ENCODE results near the gene FANCE.

Gene FANCE

DNA sequence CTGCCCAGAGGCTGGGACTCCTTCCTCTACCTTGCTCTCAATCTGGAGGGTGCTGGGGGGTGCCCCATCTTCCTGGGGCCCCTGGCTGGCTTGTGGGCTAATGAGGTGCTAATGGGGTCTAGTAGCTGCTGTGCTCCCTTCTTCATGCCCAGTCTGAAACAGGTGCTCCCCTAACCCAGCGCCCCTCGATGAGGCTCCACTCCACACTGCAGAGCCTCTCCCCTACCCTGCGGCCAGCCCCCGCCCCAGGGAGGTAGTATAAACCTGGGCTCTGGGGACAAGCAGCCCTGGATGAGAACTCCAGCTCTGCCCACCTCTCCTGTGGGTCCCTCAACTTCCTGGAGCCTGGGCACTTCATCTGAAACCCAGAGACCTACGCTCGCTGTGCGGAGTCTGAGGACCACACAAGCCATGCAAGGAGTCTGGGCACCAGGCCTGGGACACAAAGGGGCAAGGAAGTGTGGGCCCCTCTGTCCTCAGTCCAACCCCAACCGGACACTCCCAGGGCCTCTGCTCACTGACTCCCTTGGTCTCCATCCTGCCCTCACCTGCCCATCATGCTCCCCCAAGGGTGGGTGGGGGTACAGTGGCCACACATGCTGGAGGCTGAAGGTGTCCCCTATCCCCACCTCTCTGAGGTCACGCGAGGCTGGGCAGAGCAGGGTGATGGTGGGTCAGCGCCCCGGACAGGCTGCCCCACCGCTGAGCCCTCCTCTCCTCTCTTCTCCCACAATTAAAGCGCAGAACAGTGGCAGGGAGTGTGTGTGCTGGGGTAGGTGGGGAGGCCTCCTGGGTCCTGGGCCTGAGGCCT, 22.2 kb downstream of the FANCE start:
- no peak overlapping the region for H3K27ac ChIP-seq (ENCODE audit: low read depth, low read length)
- no peak overlapping the region for H3K9ac ChIP-seq (ENCODE audit: low read depth in 1 of 2, low read length in 2 of 2)
- H3K4me3 ChIP-seq (ENCODE audit: low read depth in 1 of 2, low read length in 2 of 2): no peak overlapping the region
- H3K9me3 ChIP-seq (ENCODE audit: control insufficient read depth in 1 of 2, low read length in 2 of 2): no peaks in the 10 kb centered on the region
- peaks cover 14 to 65% of the 10 kb centered on the region in 2 donors for H3K36me3 ChIP-seq (ENCODE audit: control insufficient read depth in 1 of 2, insufficient read depth in 2 of 2, low read length in 2 of 2)
- peaks cover 18% of the 10 kb centered on the region in 2 donors for H3K4me1 ChIP-seq (ENCODE audit: control insufficient read depth in 1 of 2, insufficient read depth in 2 of 2, low read length in 2 of 2)
- H3K27me3 ChIP-seq (ENCODE audit: control insufficient read depth in 1 of 2, insufficient read depth in 2 of 2, low read length in 2 of 2): no peaks in the 10 kb centered on the region

DNA sequence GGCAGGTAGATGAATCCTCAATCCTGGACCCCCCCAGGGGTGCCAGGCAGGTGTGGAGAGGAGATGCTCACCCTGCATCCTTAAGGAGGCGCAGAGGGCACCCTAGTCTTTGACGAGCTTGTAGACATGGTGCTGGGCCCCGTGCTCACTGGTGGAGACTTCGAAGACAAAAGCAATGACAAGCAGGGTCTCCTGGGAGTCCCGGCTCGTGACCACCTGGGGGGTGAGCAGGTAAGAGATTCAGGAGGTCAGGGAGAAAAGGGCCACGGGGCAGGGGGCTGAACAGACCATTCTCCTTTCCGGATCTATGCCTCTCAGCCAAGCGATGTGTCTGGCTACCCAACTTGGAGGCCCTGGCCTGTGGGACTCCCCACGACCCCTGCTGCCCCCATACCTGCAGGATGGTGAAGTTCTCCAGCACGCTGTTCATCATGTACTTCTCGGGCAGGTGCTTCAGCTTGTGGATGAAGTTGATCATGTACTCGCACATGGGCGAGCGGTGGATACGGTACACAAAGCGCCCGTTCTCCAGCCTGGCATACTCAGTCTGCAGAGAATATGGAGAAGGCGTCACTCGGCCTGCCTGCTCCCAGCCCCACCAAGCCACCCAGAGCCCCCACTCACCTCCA, 22.9 kb downstream of the FANCE start:
- H3K9ac ChIP-seq (ENCODE audit: low read depth in 1 of 2, low read length in 2 of 2): no peak overlapping the region
- H3K9me3 ChIP-seq (ENCODE audit: control insufficient read depth in 1 of 2, low read length in 2 of 2): no peaks in the 10 kb centered on the region
- no peak overlapping the region for H3K27ac ChIP-seq (ENCODE audit: low read depth, low read length)
- peaks cover 12 to 68% of the 10 kb centered on the region in 2 donors for H3K36me3 ChIP-seq (ENCODE audit: control insufficient read depth in 1 of 2, insufficient read depth in 2 of 2, low read length in 2 of 2)
- H3K4me3 ChIP-seq (ENCODE audit: low read depth in 1 of 2, low read length in 2 of 2): no peak overlapping the region
- H3K4me1 ChIP-seq (ENCODE audit: control insufficient read depth in 1 of 2, insufficient read depth in 2 of 2, low read length in 2 of 2): peaks cover 12 to 13% of the 10 kb centered on the region in 2 donors
- no peaks in the 10 kb centered on the region for H3K27me3 ChIP-seq (ENCODE audit: control insufficient read depth in 1 of 2, insufficient read depth in 2 of 2, low read length in 2 of 2)

DNA sequence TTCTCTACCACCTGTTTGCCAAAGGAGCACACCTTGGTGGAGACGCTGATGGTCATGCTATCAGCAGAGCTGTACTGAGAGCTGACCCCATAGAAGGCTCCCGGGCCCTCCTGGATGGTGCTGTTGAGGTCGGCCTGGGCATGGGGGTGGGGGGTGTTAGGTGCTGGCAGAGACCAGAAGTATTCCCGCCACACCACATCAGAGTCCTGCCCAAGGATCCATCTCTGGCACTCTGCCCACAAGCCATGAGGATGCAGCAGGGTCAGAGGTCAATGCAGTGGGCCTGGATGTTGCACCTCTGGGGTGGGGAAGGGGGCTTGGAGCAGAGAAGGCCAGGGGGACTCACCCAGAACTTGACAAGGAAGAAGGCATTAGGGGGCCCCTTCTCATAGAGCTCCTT, 23.4 kb downstream of the FANCE start:
- Histone ChIP-seq H3K27me3 (ENCODE audit: control insufficient read depth in 1 of 2, insufficient read depth in 2 of 2, low read length in 2 of 2) (no peaks in the 10 kb centered on the region), H3K4me1 (ENCODE audit: control insufficient read depth in 1 of 2, insufficient read depth in 2 of 2, low read length in 2 of 2) (peaks cover 7 to 9% of the 10 kb centered on the region in 2 donors), H3K36me3 (ENCODE audit: control insufficient read depth in 1 of 2, insufficient read depth in 2 of 2, low read length in 2 of 2) (peaks cover 11 to 66% of the 10 kb centered on the region in 2 donors), H3K27ac (ENCODE audit: low read depth, low read length) (no peak overlapping the region), H3K9ac (ENCODE audit: low read depth in 1 of 2, low read length in 2 of 2) (no peak overlapping the region), H3K9me3 (ENCODE audit: control insufficient read depth in 1 of 2, low read length in 2 of 2) (no peaks in the 10 kb centered on the region), H3K4me3 (ENCODE audit: low read depth in 1 of 2, low read length in 2 of 2) (no peak overlapping the region)

DNA sequence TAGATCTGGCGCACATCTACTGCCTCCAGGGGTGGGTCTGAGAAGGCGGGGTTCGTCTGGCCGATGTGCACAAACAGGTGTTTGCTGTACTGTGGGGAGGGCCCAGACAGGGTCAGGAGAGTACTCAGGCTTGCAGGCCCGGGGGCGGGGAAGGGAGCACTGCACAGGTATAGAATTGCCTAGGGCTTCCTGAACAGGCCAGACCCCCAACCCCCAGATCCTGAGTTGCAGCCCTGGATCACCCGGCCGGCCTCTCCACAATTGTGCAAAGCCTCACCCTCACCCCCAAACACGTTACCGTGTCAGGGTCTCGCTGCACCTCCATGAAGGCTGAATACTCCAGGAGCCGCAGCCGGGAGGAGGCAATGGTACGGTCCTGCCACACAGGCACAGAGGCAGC, 23.9 kb downstream of the FANCE start:
- Histone ChIP-seq H3K27ac (ENCODE audit: low read depth, low read length) (no peak overlapping the region), H3K9me3 (ENCODE audit: control insufficient read depth in 1 of 2, low read length in 2 of 2) (no peaks in the 10 kb centered on the region), H3K4me1 (ENCODE audit: control insufficient read depth in 1 of 2, insufficient read depth in 2 of 2, low read length in 2 of 2) (peaks cover 3 to 5% of the 10 kb centered on the region in 2 donors), H3K27me3 (ENCODE audit: control insufficient read depth in 1 of 2, insufficient read depth in 2 of 2, low read length in 2 of 2) (no peaks in the 10 kb centered on the region), H3K36me3 (ENCODE audit: control insufficient read depth in 1 of 2, insufficient read depth in 2 of 2, low read length in 2 of 2) (peaks cover 10 to 66% of the 10 kb centered on the region in 2 donors), H3K4me3 (ENCODE audit: low read depth in 1 of 2, low read length in 2 of 2) (no peak overlapping the region), H3K9ac (ENCODE audit: low read depth in 1 of 2, low read length in 2 of 2) (no peak overlapping the region)

GRCh38 chr6:35477028-35477427, 24.9 kb downstream of the FANCE start:
- Histone ChIP-seq H3K4me1 (ENCODE audit: control insufficient read depth in 1 of 2, insufficient read depth in 2 of 2, low read length in 2 of 2) (no peaks in the 10 kb centered on the region), H3K9me3 (ENCODE audit: control insufficient read depth in 1 of 2, low read length in 2 of 2) (no peaks in the 10 kb centered on the region), H3K9ac (ENCODE audit: low read depth in 1 of 2, low read length in 2 of 2) (no peak overlapping the region), H3K27me3 (ENCODE audit: control insufficient read depth in 1 of 2, insufficient read depth in 2 of 2, low read length in 2 of 2) (no peaks in the 10 kb centered on the region), H3K36me3 (ENCODE audit: control insufficient read depth in 1 of 2, insufficient read depth in 2 of 2, low read length in 2 of 2) (peaks cover 7 to 60% of the 10 kb centered on the region in 2 donors), H3K4me3 (ENCODE audit: low read depth in 1 of 2, low read length in 2 of 2) (no peak overlapping the region), H3K27ac (ENCODE audit: low read depth, low read length) (no peak overlapping the region)

DNA sequence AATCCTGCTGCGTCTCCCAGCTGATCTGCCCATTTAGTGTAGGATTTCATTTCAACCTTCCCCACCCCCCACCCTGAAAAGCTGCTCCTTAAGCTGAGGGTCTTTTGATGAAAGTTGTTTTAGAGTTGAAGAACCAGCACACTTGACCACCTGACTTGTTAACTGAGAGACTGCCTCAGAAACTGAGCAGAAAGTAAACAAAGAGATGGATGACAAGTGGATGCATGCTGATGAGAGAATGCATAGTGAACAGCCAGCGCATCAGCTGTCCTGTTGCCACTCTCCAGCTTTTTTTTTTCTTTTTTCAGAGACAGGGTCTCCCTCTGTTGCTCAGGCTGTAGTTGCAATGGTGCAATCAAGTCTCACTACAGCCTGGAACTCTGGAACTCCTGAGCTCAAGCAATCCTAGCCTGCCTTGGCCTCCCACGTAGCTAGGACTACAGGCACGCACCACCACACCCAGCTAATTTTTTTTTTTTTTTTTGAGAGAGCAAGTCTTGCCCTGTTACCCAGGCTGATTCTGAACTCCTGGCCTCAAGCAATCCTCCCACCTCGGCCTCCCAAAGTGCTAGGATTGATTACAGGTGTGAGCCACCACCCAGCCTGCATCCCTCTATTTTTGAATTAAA, 25.5 kb downstream of the FANCE start:
- Histone ChIP-seq H3K36me3 (ENCODE audit: control insufficient read depth in 1 of 2, insufficient read depth in 2 of 2, low read length in 2 of 2) (peaks cover 7 to 58% of the 10 kb centered on the region in 2 donors), H3K9me3 (ENCODE audit: control insufficient read depth in 1 of 2, low read length in 2 of 2) (no peaks in the 10 kb centered on the region), H3K27ac (ENCODE audit: low read depth, low read length) (no peak overlapping the region), H3K4me3 (ENCODE audit: low read depth in 1 of 2, low read length in 2 of 2) (no peak overlapping the region), H3K27me3 (ENCODE audit: control insufficient read depth in 1 of 2, insufficient read depth in 2 of 2, low read length in 2 of 2) (no peaks in the 10 kb centered on the region), H3K4me1 (ENCODE audit: control insufficient read depth in 1 of 2, insufficient read depth in 2 of 2, low read length in 2 of 2) (no peaks in the 10 kb centered on the region), H3K9ac (ENCODE audit: low read depth in 1 of 2, low read length in 2 of 2) (no peak overlapping the region)

- H3K27ac ChIP-seq (ENCODE audit: low read depth, low read length): no peak overlapping the region
- peaks cover 3 to 59% of the 10 kb centered on the region in 2 donors for H3K36me3 ChIP-seq (ENCODE audit: control insufficient read depth in 1 of 2, insufficient read depth in 2 of 2, low read length in 2 of 2)
Observed at GRCh38 chr6:35478259-35478658, 26.1 kb downstream of the FANCE start.

DNA sequence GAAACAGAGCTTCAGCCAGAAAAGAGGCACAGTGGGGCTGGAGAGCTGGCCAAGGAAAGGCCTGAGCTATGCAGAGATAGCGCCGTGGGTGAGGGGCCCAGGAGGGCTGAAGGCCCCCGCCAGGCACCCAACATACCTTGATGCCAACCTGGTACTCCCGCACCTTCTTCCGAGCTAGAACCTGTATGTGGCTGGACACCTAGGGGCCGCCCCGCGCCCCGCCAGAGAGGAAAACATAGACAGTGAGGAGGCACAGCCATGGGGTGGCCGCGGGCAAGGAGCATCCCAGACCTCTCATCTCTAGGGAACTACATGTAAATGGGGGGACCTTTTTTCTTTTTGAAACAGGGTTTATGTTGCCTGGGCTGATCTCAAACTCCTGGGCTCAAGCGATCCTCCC, 28.0 kb downstream of the FANCE start:
- Histone ChIP-seq H3K27ac (ENCODE audit: low read depth, low read length) (no peak overlapping the region), H3K36me3 (ENCODE audit: control insufficient read depth in 1 of 2, insufficient read depth in 2 of 2, low read length in 2 of 2) (peaks cover 3 to 59% of the 10 kb centered on the region in 2 donors), H3K9ac (ENCODE audit: low read depth in 1 of 2, low read length in 2 of 2) (no peak overlapping the region), H3K27me3 (ENCODE audit: control insufficient read depth in 1 of 2, insufficient read depth in 2 of 2, low read length in 2 of 2) (no peaks in the 10 kb centered on the region), H3K9me3 (ENCODE audit: control insufficient read depth in 1 of 2, low read length in 2 of 2) (no peaks in the 10 kb centered on the region), H3K4me3 (ENCODE audit: low read depth in 1 of 2, low read length in 2 of 2) (no peak overlapping the region), H3K4me1 (ENCODE audit: control insufficient read depth in 1 of 2, insufficient read depth in 2 of 2, low read length in 2 of 2) (peaks cover 5 to 7% of the 10 kb centered on the region in 2 donors)

More at GRCh38 chr6:35478259-35478658, 26.1 kb downstream of the FANCE start:
- Histone ChIP-seq H3K9me3 (ENCODE audit: control insufficient read depth in 1 of 2, low read length in 2 of 2) (no peaks in the 10 kb centered on the region), H3K27me3 (ENCODE audit: control insufficient read depth in 1 of 2, insufficient read depth in 2 of 2, low read length in 2 of 2) (no peaks in the 10 kb centered on the region), H3K4me1 (ENCODE audit: control insufficient read depth in 1 of 2, insufficient read depth in 2 of 2, low read length in 2 of 2) (no peaks in the 10 kb centered on the region), H3K9ac (ENCODE audit: low read depth in 1 of 2, low read length in 2 of 2) (no peak overlapping the region), H3K4me3 (ENCODE audit: low read depth in 1 of 2, low read length in 2 of 2) (no peak overlapping the region)

- peaks cover 3 to 59% of the 10 kb centered on the region in 2 donors for H3K36me3 ChIP-seq (ENCODE audit: control insufficient read depth in 1 of 2, insufficient read depth in 2 of 2, low read length in 2 of 2)
- H3K4me1 ChIP-seq (ENCODE audit: control insufficient read depth in 1 of 2, insufficient read depth in 2 of 2, low read length in 2 of 2): peaks cover 16 to 17% of the 10 kb centered on the region in 2 donors
- H3K9ac ChIP-seq (ENCODE audit: low read depth in 1 of 2, low read length in 2 of 2): no peak overlapping the region
- no peaks in the 10 kb centered on the region for H3K27me3 ChIP-seq (ENCODE audit: control insufficient read depth in 1 of 2, insufficient read depth in 2 of 2, low read length in 2 of 2)
- no peak overlapping the region for H3K4me3 ChIP-seq (ENCODE audit: low read depth in 1 of 2, low read length in 2 of 2)
- H3K9me3 ChIP-seq (ENCODE audit: control insufficient read depth in 1 of 2, low read length in 2 of 2): no peaks in the 10 kb centered on the region
- H3K27ac ChIP-seq (ENCODE audit: low read depth, low read length): no peak overlapping the region
Observed at GRCh38 chr6:35481226-35481625, 29.1 kb downstream of the FANCE start.

DNA sequence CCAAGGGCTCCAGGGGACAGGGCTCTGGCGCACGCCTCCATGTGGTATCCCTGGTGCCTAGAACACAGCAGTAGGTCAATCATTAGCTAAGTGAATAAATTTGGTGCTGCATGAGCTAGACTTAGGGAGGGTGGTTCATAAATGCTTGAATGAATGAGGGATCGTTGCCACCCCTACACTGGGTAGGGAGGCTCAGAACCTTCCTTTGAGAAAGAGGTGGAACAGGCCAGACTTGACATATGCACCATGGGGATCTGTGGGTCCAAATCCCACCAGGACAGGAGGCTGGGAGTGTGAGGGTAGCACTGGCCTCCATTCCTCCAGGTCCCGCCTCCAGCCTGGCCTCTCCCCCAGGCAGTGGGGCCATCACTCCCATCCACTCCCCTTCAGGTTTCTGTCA, 30.9 kb downstream of the FANCE start:
- Histone ChIP-seq H3K4me1 (ENCODE audit: control insufficient read depth in 1 of 2, insufficient read depth in 2 of 2, low read length in 2 of 2) (peaks cover 29 to 34% of the 10 kb centered on the region in 2 donors), H3K9me3 (ENCODE audit: control insufficient read depth in 1 of 2, low read length in 2 of 2) (no peaks in the 10 kb centered on the region), H3K36me3 (ENCODE audit: control insufficient read depth in 1 of 2, insufficient read depth in 2 of 2, low read length in 2 of 2) (peaks cover 3 to 53% of the 10 kb centered on the region in 2 donors), H3K4me3 (ENCODE audit: low read depth in 1 of 2, low read length in 2 of 2) (no peak overlapping the region), H3K9ac (ENCODE audit: low read depth in 1 of 2, low read length in 2 of 2) (no peak overlapping the region), H3K27ac (ENCODE audit: low read depth, low read length) (no peak overlapping the region), H3K27me3 (ENCODE audit: control insufficient read depth in 1 of 2, insufficient read depth in 2 of 2, low read length in 2 of 2) (no peaks in the 10 kb centered on the region)

Measured in duodenal mucosa (tissue), 2 donors.